ENCODE measurements around the gene WASHC4. TPM values are rescaled to one million over a fixed set of nuclear protein-coding genes. Genes with fewer than 3 reads are reported as not detected.

The WASHC4 gene
- total RNA-seq, 1 donor from 2014 or later = 50.9 TPM

GRCh38 chr12:105205322-105206048 is 98.0 kb downstream of the WASHC4 start:
- H3K27me3 Mint-ChIP-seq (ENCODE audit: low read depth) = no peaks in the 10 kb centered on the region
- H3K27ac Mint-ChIP-seq = no peak overlapping the region
- no peak for TF ChIP-seq CTCF (IDR thresholded peaks at IDR 0.05; ENCODE audit: unreplicated experiment)
- no peaks in the 10 kb centered on the region for H3K9me3 Mint-ChIP-seq
- H3K36me3 Mint-ChIP-seq = peaks cover 37% of the 10 kb centered on the region
- H3K4me1 Mint-ChIP-seq = no peaks in the 10 kb centered on the region
- no peak overlapping the region for H3K4me3 Mint-ChIP-seq
- DNase-seq (ENCODE audit: low spot score in 2 of 2, unreplicated experiment in 2 of 2) = no peak

GRCh38 chr12:105206686-105207374 is 99.3 kb downstream of the WASHC4 start:
- H3K4me3 Mint-ChIP-seq = no peak overlapping the region
- TF ChIP-seq CTCF (IDR thresholded peaks at IDR 0.05; ENCODE audit: unreplicated experiment) = no peak
- H3K27me3 Mint-ChIP-seq (ENCODE audit: low read depth) = no peaks in the 10 kb centered on the region
- H3K36me3 Mint-ChIP-seq = peaks cover 43% of the 10 kb centered on the region
- H3K9me3 Mint-ChIP-seq = no peaks in the 10 kb centered on the region
- DNase-seq (ENCODE audit: low spot score in 2 of 2, unreplicated experiment in 2 of 2) = no peak
- no peaks in the 10 kb centered on the region for H3K4me1 Mint-ChIP-seq
- H3K27ac Mint-ChIP-seq = no peak overlapping the region

- no peak for DNase-seq (ENCODE audit: low spot score in 2 of 2, unreplicated experiment in 2 of 2)
- Mint-ChIP-seq H3K9me3 (no peaks in the 10 kb centered on the region), H3K27me3 (ENCODE audit: low read depth) (no peaks in the 10 kb centered on the region), H3K4me3 (no peak overlapping the region), H3K4me1 (no peaks in the 10 kb centered on the region), H3K27ac (no peak overlapping the region), H3K36me3 (peaks cover 53% of the 10 kb centered on the region)
- no peak for TF ChIP-seq CTCF (IDR thresholded peaks at IDR 0.05; ENCODE audit: unreplicated experiment)
Observed at GRCh38 chr12:105209091-105209490, 101.6 kb downstream of the WASHC4 start.

GRCh38 chr12:105212438-105212837 is 104.9 kb downstream of the WASHC4 start:
- no peak for DNase-seq (ENCODE audit: low spot score in 2 of 2, unreplicated experiment in 2 of 2)
- no peak overlapping the region for H3K27ac Mint-ChIP-seq
- H3K27me3 Mint-ChIP-seq (ENCODE audit: low read depth) = no peaks in the 10 kb centered on the region
- H3K4me3 Mint-ChIP-seq = no peak overlapping the region
- TF ChIP-seq CTCF (IDR thresholded peaks at IDR 0.05; ENCODE audit: unreplicated experiment) = no peak
- H3K4me1 Mint-ChIP-seq = no peaks in the 10 kb centered on the region
- peaks cover 49% of the 10 kb centered on the region for H3K36me3 Mint-ChIP-seq
- no peaks in the 10 kb centered on the region for H3K9me3 Mint-ChIP-seq

GRCh38 chr12:105214148-105214547 is 106.6 kb downstream of the WASHC4 start:
- TF ChIP-seq CTCF (IDR thresholded peaks at IDR 0.05; ENCODE audit: unreplicated experiment) = no peak
- H3K9me3 Mint-ChIP-seq = no peaks in the 10 kb centered on the region
- no peak for DNase-seq (ENCODE audit: low spot score in 2 of 2, unreplicated experiment in 2 of 2)
- no peak overlapping the region for H3K4me3 Mint-ChIP-seq
- no peak overlapping the region for H3K27ac Mint-ChIP-seq
- no peaks in the 10 kb centered on the region for H3K27me3 Mint-ChIP-seq (ENCODE audit: low read depth)
- peaks cover 42% of the 10 kb centered on the region for H3K36me3 Mint-ChIP-seq
- H3K4me1 Mint-ChIP-seq = no peaks in the 10 kb centered on the region

All from mesothelial cell of epicardium (in vitro differentiated cells).